Astrocyte (in vitro differentiated cells and primary cell): ENCODE data around the gene ITPR2.

ENCODE experiments used
- CTCF ChIP-seq: IDR thresholded peaks from 2 replicates; pipeline ENCODE4 v1.5.1; 2011; ENCODE audit warnings: low read depth, mild to moderate bottlenecking, inconsistent platforms, low read length, moderate library complexity; ENCODE audit not compliant: insufficient read depth
- EZH2 ChIP-seq: IDR thresholded peaks from 2 replicates; pipeline ENCODE4 v1.6.1; 2012; ENCODE audit warnings: mild to moderate bottlenecking, low read length, inconsistent platforms; ENCODE audit not compliant: insufficient read depth

DNA sequence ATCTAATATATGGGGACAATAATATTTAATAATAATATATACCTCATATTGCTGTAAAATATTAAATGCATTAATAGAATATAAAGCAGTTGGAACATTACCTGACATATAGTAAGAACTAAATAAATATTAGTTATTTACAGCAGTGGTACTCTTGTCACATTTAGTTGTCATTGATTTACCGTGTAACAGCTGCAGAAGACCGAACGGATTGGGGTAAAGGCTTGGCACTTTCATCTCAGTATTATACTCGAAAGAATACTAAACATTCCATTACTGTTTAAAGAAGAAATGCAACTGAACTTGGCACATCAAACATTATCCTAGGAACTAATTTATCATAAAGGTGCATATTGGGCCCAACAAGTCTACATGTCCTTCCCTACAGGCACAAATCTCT is 61.1 kb downstream of the ITPR2 start:
- TF ChIP-seq CTCF (no peak), EZH2 (no peak)
